Measurements from ENCODE around the gene UMODL1.

Gene UMODL1

DNA sequence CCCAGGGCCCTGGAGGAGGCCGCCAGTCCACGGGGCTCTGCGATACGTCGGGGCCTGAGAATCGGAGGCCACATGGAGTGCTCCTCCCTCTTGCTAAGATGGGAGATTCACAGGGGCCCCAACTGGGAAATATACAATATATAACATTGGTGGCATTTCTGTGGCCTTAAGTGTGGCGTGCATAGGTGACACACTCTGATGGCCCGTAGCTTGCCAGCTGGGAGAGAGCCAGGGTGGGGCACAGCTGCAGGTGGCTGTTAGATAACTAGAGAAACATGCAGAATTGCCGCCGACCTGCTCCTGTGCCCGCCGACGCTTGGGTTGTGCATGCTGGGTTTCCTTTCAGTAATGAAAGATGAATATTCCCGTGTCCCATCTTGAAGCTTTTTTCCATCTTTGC lies 30.1 kb downstream of the UMODL1 start:
- in situ Hi-C loops (cut with MboI; ENCODE audit: low pct_unique_long_range_greater_than_20kb, low sequenced_read_pairs, unreplicated experiment) = no loop called here
- TF ChIP-seq, protein P1, sequence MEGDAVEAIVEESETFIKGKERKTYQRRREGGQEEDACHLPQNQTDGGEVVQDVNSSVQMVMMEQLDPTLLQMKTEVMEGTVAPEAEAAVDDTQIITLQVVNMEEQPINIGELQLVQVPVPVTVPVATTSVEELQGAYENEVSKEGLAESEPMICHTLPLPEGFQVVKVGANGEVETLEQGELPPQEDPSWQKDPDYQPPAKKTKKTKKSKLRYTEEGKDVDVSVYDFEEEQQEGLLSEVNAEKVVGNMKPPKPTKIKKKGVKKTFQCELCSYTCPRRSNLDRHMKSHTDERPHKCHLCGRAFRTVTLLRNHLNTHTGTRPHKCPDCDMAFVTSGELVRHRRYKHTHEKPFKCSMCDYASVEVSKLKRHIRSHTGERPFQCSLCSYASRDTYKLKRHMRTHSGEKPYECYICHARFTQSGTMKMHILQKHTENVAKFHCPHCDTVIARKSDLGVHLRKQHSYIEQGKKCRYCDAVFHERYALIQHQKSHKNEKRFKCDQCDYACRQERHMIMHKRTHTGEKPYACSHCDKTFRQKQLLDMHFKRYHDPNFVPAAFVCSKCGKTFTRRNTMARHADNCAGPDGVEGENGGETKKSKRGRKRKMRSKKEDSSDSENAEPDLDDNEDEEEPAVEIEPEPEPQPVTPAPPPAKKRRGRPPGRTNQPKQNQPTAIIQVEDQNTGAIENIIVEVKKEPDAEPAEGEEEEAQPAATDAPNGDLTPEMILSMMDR (IDR thresholded peaks at IDR 0.05; ENCODE audit: extremely low read depth, insufficient read depth, missing control alignments) = no peak
- no peak for DNase-seq (ENCODE audit: low spot score)

DNA sequence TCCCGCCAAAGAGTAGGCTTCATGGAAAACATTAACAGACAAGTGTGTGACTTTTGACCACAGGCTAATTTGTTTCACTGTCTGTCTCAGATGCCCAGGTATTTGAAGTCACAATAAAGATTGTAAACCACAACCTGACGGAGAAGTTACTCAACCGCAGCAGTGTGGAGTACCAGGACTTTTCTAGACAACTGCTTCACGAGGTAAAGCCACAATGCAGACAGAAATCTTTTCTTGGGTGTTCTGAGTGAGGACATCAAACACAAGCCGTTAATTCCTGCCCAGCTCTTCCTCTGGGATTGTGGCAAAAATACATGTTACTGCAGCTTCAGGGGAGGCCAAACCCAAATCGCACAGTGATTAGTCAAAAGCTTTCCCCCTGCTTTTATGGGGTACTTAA lies 31.0 kb downstream of the UMODL1 start:
- DNase-seq (ENCODE audit: low spot score) = peak; percentile 50
- in situ Hi-C loops (cut with MboI; ENCODE audit: low pct_unique_long_range_greater_than_20kb, low sequenced_read_pairs, unreplicated experiment) = no loop called here
- TF ChIP-seq, protein P1 (IDR thresholded peaks at IDR 0.05; ENCODE audit: extremely low read depth, insufficient read depth, missing control alignments) = no peak

DNA sequence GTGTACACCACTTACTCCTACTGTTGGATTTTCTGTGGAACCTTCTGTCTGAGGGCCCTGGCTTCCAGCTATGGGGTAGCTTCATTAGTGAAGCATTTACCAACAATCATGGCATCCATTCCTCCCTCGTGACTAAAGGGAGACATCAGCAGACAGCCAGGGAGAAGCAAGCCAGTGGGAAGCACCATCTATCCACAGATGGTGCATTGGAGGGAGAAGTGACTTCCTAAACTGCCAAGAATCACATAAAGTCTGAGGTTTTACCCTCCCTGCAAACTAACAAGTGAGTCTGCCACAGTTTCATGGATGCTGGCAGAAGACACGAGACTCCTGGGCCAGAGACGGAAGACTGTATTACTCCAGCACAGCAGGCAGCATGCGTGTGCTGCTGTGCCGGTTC lies 31.4 kb downstream of the UMODL1 start:
- in situ Hi-C loops (cut with MboI; ENCODE audit: low pct_unique_long_range_greater_than_20kb, low sequenced_read_pairs, unreplicated experiment) = no loop called here
- TF ChIP-seq, protein P1 (IDR thresholded peaks at IDR 0.05; ENCODE audit: extremely low read depth, insufficient read depth, missing control alignments) = no peak
- no peak for DNase-seq (ENCODE audit: low spot score)

DNA sequence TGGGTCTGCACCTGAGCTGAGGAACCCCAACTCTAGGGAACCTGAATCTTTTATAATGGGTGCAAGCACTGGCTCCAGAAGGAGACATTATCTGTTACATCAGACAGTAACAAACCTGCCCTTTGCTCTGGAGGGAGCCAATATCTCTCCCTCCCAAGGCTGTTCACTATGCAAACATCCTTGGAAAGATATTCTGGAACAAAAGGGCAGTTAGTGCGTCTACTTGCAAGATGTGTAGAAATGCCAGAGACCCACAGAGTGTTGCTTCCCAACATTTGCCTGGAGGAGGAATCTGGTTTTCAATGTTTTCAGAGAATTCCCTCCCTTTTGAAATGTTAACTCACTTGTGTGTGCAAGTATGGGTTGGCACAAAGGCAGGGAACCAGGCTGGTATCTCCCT lies 31.9 kb downstream of the UMODL1 start:
- TF ChIP-seq, protein P1 (IDR thresholded peaks at IDR 0.05; ENCODE audit: extremely low read depth, insufficient read depth, missing control alignments) = no peak
- in situ Hi-C loops (cut with MboI; ENCODE audit: low pct_unique_long_range_greater_than_20kb, low sequenced_read_pairs, unreplicated experiment) = no loop called here
- no peak for DNase-seq (ENCODE audit: low spot score)

DNA sequence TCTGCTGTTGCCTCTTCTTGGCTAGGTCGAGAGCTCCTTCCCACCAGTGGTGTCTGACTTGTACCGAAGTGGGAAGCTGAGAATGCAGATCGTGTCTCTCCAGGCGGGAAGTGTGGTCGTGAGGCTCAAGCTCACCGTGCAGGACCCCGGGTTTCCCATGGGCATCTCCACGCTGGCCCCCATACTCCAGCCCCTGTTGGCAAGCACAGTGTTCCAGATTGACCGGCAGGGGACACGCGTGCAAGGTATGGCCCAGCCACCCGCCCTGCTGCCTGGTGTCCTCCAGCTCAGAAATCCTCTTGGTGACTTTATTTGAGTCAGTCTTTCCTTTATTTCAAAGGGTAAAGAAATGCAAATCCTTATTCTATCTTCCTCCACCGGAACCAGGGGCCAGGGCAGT lies 32.7 kb downstream of the UMODL1 start:
- in situ Hi-C loops (cut with MboI; ENCODE audit: low pct_unique_long_range_greater_than_20kb, low sequenced_read_pairs, unreplicated experiment) = no loop called here
- DNase-seq (ENCODE audit: low spot score) = no peak
- TF ChIP-seq, protein P1 (IDR thresholded peaks at IDR 0.05; ENCODE audit: extremely low read depth, insufficient read depth, missing control alignments) = no peak

DNA sequence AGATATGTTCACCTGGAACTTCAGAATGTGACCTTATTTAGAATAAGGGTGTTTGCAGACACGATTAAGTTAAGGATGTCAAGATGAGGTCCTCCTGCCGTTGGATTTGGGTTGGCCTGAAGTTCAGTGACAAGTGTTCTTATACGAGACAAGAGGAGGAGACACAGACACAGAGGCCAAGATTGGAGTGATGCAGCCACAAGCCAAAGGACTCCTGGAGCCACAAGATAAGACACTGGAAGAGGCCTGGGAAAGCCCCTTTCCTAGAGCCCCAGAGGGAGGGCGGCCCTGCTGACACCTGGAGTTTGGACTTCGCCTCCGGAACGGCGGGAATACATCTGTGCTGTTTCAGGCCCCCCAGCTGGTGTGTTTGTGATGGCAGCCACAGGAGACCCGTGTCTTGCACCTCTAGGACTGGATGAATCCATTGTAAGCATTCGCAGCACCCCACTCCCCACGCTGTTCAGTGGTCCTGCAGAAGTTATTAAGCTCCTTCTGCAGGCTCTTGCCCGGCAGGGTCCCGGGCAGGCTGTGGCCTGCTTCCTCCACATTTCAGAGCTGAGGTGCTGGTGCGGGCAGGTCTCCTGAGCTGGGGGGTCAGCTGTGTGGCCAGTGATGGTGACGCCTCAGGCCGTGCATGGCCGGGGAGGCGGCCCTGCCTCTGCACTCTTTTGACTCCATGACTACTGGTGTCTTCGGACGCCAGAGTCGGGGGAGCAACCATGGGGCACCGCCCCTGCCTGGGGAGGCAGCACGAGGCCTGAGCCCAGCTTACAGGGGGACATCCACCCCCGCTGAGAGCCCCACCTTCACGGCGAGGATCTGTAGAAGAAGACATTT lies 34.6 kb downstream of the UMODL1 start:
- in situ Hi-C loops (cut with MboI; ENCODE audit: low pct_unique_long_range_greater_than_20kb, low sequenced_read_pairs, unreplicated experiment) = no loop called here
- no peak for DNase-seq (ENCODE audit: low spot score)
- TF ChIP-seq, protein P1 (IDR thresholded peaks at IDR 0.05; ENCODE audit: extremely low read depth, insufficient read depth, missing control alignments) = no peak
